Activated naive CD4-positive, alpha-beta T cell treated with anti-CD3 and anti-CD28 coated beads, Interleukin-2, amount 50 U/mL, for 72 hours (primary cell): Measurements from ENCODE around the gene CCNJL. TPM values are rescaled to one million over a fixed set of nuclear protein-coding genes. Genes with fewer than 3 reads are reported as not detected.

ENCODE experiments used
- ATAC-seq, 2 donors: fragments of 150-1000 bp; cut with Tn5 transposase; 2 replicates each; pipeline ENCODE4 v1.10.0; 2021; ENCODE audit warnings: mild to moderate bottlenecking in 2 of 2, moderate library complexity in 2 of 2
- DNase-seq, 2 donors: peaks; one replicate each; pipeline ENCODE4 v3.0.0; 2021 to 2022; ENCODE audit warnings: low spot score in 2 of 2
- H3K27ac Mint-ChIP-seq, 2 donors: one replicate each; pipeline ENCODE4 v1.8.0; 2022; ENCODE audit warnings: mild to moderate bottlenecking in 2 of 2, mixed read lengths in 2 of 2
- H3K36me3 Mint-ChIP-seq, 2 donors: one replicate each; pipeline ENCODE4 v1.8.0; 2022; ENCODE audit warnings: mixed read lengths in 2 of 2
- H3K9me3 Mint-ChIP-seq, 2 donors: one replicate each; pipeline ENCODE4 v1.8.0; 2022; ENCODE audit warnings: mixed read lengths in 2 of 2
- total RNA-seq, 2 donors: library from RNA; stranded (reverse); gene quantifications; one replicate each; pipeline ENCODE4 v1.2.3, GENCODE V29; 2022

Gene CCNJL
- total RNA-seq, 2 donors from 2014 or later, result 0.07 to 0.12 TPM

DNA sequence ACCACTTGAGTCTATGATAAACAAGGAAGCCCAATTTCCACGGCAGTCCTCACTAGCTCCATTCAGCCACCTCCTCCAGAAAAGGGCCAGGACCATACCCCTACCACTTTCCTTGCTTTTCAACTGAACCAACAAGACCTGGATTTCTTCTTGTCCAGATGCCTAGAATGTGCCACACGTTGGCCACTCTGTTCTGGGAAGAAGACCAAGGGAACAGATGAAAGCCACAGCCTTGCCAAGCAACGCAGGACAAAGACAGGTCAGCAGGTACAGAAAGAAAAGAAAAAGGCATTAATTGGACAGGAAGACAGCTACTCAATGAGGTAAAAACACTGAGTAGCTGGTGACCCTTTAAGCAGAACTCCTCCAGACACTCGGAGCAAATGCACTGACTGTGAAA is 2.2 kb downstream of the CCNJL start:
- DNase-seq (no peak), ATAC-seq (no peak)
- Mint-ChIP-seq H3K9me3 (no peaks in the 10 kb centered on the region), H3K27ac (no peak overlapping the region), H3K36me3 (peaks cover 5 to 7% of the 10 kb centered on the region in 2 donors)

DNA sequence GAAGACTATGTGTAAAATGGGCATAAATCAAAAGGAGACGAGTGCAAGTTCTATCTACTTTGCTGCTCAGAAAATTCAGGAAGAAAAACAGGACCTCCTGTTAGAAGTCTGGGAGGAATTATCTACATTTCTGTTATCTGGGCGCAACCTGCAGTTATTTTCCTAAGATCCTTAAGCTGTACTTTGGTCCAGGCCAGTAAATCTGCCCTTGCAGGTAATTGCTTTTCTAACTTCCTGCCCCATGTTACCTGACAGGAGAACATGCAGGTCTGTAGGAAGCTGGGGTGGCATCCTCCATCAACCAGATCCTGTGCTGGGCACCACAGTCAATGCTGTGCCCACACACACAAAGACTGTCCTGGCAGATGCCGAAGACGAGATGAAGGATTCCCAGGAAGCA is 5.7 kb downstream of the CCNJL start:
- DNase-seq (no peak), ATAC-seq (no peak)
- H3K36me3 Mint-ChIP-seq, result no peaks in the 10 kb centered on the region
- H3K27ac Mint-ChIP-seq, result no peak overlapping the region
- H3K9me3 Mint-ChIP-seq, result no peaks in the 10 kb centered on the region

DNA sequence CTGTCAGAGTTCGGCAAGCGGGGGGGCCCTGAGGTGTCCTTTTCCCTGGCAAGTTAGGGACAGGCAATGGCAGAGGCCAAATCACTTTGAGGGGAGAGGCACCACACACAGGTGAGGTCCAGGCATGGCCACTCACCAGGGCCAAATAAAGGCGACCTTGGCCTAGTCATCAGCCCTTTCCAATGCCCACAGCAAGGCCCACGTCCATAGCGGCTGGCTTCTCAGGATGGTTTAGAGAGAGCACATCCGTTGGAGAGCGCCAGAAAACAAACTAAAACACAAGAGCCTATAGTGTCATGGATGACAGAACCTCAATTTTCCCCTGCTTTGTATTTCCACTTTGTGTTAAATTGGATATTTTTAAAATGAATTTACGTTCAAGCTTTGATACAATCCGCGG is 7.0 kb downstream of the CCNJL start:
- DNase-seq (no peak), ATAC-seq (no peak)
- Mint-ChIP-seq H3K36me3 (no peaks in the 10 kb centered on the region), H3K27ac (no peak overlapping the region), H3K9me3 (no peaks in the 10 kb centered on the region)

DNA sequence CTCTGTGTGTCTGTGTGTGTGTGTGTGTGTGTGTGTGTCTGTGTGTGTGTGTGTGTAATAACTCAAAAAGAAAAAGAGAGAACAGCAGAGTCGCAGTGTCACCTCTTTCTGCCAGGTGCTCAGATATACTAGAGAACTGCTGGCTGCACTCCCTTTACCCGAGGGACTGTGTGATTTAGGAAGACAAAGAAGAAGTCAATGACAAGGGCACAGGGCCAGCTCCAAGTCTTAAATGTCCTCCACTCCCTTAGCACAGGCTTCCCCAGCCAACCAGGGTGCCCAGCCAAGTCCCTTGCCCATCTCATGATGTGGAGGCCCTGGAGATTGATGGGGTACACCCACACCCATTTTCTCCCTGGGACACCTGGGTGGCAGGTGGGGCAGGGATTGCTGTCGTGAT is 8.7 kb downstream of the CCNJL start:
- H3K27ac Mint-ChIP-seq, result no peak overlapping the region
- DNase-seq, result no peak
- H3K36me3 Mint-ChIP-seq, result no peaks in the 10 kb centered on the region
- no peak for ATAC-seq
- no peaks in the 10 kb centered on the region for H3K9me3 Mint-ChIP-seq

DNA sequence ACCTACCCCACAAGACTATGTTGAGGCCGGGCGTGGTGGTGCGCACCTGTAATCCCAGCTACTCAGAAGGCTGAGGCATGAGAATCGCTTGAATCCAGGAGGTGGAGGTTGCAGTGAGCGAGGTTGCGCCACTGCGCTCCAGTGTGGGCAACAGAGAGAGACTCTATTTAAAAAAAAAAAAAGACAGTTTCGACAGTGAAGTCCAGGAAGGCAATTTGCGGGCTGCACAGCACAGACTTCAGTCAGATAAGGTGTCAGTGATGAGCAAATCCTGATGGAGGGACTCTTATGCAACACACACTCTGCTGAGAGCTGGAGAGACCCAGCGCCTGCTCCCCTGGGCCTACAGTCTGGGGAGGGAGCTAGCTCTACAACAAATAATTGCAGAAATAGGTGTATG is 14.2 kb downstream of the CCNJL start:
- DNase-seq (no peak), ATAC-seq (no peak)
- Mint-ChIP-seq H3K36me3 (no peaks in the 10 kb centered on the region), H3K27ac (no peak overlapping the region), H3K9me3 (no peaks in the 10 kb centered on the region)

DNA sequence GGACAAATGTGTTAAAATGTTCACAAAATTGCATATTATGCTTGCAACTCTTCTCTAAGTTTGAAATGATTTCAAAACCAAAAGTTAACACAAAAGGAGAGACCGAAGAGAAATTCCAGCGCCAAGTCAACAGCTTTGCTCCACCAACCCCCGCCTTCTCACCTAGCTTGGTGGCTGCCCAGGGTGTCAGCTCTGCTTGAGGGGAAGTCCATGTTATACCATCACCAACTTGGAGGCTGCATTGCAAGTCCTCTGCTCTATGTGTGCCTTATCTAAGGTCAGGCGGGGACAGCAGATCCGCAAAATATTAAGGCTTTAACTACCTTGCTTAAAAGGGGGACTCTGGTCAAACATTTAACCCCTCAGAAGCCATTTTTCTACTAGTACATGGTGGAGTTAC is 14.6 kb downstream of the CCNJL start:
- Mint-ChIP-seq H3K27ac (no peak overlapping the region), H3K9me3 (no peaks in the 10 kb centered on the region), H3K36me3 (no peaks in the 10 kb centered on the region)
- DNase-seq, result no peak
- no peak for ATAC-seq

DNA sequence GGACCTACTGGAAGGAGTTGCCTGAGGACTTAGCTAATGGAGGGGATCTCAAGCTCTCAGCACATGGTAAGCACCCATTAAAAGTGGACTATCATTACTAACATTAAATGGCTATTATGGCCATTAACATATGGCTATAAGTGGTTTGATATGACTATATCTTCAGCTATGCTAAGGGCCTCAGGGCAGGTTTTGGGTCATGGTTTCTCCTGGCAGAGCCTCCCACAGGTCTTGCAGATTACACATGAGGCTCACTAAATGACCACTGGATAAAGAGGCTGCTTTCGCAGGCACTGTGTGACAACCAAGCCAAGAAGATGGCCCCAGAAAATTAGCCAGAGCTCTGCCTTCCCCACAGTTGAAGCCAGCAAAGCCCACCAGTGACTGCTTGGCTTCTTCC is 15.4 kb downstream of the CCNJL start:
- no peaks in the 10 kb centered on the region for H3K36me3 Mint-ChIP-seq
- H3K9me3 Mint-ChIP-seq, result no peaks in the 10 kb centered on the region
- no peak overlapping the region for H3K27ac Mint-ChIP-seq
- DNase-seq (no peak), ATAC-seq (no peak)

DNA sequence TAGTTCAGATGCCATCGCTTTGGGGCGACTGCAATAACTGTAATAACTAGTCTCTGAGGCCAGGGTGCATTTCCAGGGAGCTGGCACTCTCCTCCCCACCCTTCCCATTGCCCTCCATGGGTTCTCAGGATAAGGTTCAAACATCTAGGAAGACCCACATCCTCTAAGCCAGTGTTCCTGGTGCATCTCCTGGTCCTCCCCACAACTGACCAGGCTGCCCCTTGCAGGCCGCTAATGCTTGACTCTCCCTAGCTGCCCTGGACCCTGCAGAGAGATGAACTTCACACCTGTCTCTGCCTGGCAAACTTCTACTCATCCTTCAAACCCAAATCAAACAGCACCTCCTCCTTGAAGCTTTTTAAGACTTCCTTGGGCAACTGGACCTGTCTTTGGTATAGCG is 15.9 kb downstream of the CCNJL start:
- ATAC-seq (no peak), DNase-seq (no peak)
- Mint-ChIP-seq H3K9me3 (no peaks in the 10 kb centered on the region), H3K36me3 (no peaks in the 10 kb centered on the region), H3K27ac (no peak overlapping the region)

DNA sequence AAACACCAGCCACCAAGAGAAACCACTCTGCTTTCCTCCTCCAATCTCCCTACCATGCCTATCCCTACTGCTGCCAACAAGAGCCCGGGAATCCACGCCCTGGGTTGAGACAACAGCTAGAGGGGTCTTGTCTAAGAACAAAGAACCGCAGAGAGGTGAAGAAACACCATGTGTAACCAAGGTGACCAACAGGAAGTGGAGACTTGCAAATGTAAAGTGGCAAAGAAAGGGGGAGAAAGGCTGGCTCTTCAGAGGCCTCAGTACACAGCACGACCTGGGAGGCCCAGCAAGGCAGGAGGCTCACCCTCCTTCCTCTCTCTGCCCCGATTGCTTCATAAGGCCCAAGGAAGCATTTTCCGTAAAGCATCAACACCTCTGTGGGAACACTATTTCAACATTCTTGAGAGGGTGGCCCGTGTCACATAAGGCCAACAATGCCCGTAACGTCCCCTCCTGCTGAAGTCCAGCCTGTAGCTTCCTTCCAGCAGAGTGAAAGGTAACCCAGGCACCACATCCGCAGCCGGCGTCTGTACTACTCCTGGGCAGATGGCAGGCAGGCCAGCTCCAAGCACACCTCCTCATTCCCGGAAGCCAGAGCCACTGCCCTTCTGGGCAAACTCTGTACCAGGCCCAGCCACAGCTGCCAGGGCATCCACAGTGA is 18.3 kb downstream of the CCNJL start:
- Mint-ChIP-seq H3K36me3 (no peaks in the 10 kb centered on the region), H3K27ac (no peak overlapping the region), H3K9me3 (no peaks in the 10 kb centered on the region)
- ATAC-seq (no peak), DNase-seq (no peak)

DNA sequence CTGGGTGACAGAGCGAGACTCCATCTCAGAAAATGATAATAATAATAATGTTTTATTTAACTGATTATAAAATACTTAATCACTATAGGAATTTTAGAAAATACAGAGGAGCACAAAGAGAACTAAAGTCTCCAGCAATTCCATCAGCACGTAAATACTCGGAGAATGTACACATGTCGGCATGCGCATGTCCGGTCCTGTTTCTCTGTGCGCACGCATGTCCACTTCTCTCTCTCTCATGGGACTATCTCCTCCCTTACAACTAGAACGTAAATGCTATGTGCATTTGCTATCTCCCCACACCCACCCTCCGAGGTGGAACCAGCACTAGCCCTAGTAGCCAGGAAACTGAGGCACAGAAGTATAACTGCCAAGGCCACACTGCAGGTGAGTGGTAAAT is 19.0 kb downstream of the CCNJL start:
- ATAC-seq, result no peak
- Mint-ChIP-seq H3K9me3 (no peaks in the 10 kb centered on the region), H3K36me3 (no peaks in the 10 kb centered on the region), H3K27ac (no peak overlapping the region)
- DNase-seq, result no peak

DNA sequence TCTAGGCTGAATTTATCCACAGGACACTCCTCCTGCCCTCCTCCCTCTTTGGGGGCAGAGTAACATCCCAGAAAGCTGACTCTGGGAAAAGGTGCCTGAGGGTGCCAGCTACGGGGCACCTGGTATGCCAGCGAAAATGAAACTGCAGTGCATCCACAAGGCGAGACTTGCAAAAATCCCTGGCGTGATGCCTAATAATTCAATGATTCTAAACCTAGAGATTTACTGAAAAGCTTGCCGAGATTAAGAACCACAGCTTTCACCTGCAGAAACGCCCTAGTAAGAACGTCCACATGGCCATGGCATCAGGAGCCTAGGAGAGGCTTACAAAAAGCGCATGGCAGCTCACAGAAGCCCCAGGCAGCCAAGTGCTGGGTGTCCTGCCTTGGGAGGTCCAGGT is 20.9 kb downstream of the CCNJL start:
- DNase-seq (no peak), ATAC-seq (no peak)
- no peaks in the 10 kb centered on the region for H3K36me3 Mint-ChIP-seq
- no peaks in the 10 kb centered on the region for H3K9me3 Mint-ChIP-seq
- H3K27ac Mint-ChIP-seq, result no peak overlapping the region

DNA sequence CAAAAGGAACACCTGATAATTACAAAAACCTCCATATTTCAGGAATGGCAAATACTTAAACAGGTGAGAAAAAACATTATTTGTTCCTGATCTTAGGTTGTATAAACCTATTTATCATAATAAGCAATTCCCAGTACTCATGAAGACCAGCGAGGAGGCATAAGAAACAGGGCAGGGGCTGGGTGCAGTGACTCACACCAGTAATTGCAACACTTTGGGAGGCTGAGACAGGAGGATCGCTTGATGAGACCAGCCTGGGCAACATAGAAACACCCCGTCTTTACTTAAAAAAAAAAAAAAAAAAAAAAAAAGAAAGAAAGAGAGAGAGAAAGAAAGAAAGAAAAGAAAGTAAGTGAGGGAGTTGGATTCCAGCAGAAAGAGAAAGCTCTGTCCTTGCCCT is 21.6 kb downstream of the CCNJL start:
- ATAC-seq (no peak), DNase-seq (no peak)
- H3K36me3 Mint-ChIP-seq, result no peaks in the 10 kb centered on the region
- H3K27ac Mint-ChIP-seq, result no peak overlapping the region
- no peaks in the 10 kb centered on the region for H3K9me3 Mint-ChIP-seq

DNA sequence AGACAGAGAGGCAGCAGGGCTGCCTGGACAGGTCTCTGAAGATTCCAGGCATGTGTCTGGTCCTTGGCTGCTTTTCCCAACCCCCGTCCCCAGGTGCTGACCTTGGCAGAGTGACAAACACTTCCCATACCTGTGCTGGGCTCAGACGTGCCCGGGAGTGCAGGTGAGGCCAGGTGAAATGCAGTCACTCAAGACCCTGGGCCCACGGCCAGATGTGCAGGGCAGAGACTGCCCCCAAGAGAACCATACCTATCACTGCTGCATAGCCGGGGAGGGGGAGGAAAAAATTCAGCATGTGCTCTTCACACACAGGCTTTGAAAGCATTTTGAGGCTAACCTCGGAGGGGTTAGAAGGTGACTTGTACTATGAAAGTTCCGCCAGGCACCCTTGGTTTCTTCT is 22.6 kb downstream of the CCNJL start:
- no peak for DNase-seq
- no peak for ATAC-seq
- H3K27ac Mint-ChIP-seq, result no peak overlapping the region
- no peaks in the 10 kb centered on the region for H3K36me3 Mint-ChIP-seq
- H3K9me3 Mint-ChIP-seq, result no peaks in the 10 kb centered on the region

DNA sequence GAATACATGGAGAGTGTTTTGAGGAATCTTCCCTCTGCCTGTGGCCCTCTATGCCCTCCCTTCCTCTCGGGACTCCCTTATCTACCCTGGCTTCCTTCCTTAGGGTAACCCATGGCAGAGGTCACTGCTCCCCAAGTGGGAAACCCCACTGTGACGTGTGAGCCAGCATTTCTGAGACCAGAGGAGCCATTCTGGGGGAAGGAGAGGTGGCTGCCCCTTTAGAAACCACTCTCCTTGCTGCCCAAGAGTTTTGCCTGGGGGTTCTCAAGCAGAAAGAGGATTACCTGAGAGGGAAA is 23.1 kb downstream of the CCNJL start:
- ATAC-seq (no peak), DNase-seq (no peak)
- H3K9me3 Mint-ChIP-seq, result no peaks in the 10 kb centered on the region
- no peak overlapping the region for H3K27ac Mint-ChIP-seq
- no peaks in the 10 kb centered on the region for H3K36me3 Mint-ChIP-seq

DNA sequence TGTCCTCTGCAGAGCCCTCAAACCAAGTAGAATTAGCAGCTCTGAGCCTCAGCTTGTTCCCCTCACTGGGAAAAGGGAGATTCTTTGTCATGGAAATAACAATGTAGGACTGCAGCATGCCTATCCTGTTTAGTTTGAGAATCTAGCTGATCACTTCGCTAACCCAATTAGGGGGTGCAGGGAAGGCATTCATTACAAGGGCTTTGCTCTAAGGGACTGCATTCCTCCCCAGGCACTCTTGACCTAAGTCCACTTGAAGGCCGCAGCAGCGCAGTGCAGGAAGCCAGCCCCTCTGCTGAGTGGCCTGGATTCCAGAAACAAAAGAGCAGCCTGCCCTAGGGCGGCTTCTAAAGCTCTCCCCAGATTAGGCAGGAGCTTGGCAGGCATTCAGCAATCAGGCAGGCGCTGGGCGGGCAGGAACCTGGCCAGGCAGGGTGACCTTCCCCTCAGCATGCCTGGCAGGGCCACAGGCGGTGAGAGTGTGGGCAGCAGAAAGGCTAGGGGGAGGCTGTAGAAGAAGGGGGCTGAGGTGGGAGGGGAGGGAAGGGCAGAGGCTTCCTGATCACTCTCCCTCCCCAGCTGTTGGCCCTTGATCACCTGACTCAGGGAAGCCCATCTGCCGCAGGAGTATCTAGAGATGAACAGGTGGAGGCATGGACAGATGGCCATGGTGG is 24.8 kb downstream of the CCNJL start:
- DNase-seq (no peak), ATAC-seq (no peak)
- Mint-ChIP-seq H3K36me3 (no peaks in the 10 kb centered on the region), H3K27ac (no peak overlapping the region), H3K9me3 (no peaks in the 10 kb centered on the region)

DNA sequence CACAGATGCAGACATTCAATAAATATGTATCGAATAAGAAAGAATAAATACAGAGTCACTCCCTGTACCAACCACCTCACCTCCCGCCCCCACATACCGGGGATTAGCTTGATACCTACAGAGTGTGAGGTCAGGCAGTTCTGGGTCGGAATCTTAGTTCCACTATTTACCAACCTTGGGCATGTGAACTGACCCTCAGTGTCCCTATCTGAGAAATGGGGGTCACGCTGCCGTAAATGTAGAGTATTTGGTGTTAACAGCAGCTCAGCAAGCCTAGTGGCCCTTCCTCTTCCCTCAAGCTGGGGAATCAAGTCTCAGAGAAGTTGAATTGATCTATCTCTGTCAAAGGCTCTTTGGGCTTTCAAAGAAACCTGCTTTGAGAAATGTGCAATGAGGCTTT is 25.4 kb downstream of the CCNJL start:
- DNase-seq, result no peak
- Mint-ChIP-seq H3K9me3 (no peaks in the 10 kb centered on the region), H3K36me3 (no peaks in the 10 kb centered on the region), H3K27ac (peak overlapping the region in 1 of 2 donors; percentile 17)
- no peak for ATAC-seq

DNA sequence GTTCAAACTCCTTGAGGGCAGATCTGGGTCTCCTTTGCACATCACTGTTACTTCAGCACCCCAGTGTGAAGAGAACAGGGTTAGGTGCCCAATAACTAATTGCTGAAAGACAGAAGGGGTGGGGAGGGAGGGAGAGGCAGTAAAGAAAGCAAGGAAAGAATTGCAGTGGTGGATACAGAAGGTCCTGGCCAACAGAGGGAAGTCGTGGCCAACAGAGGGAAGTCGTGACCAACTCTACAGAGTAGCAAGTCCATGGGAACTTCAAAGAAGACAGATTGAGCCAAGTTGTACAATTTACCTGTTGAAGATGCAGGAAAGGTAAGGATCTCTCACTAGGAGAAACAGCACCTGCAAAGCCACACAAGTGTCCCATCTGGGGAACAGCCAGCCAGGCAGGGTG is 27.0 kb downstream of the CCNJL start:
- Mint-ChIP-seq H3K27ac (no peak overlapping the region), H3K9me3 (no peaks in the 10 kb centered on the region), H3K36me3 (no peaks in the 10 kb centered on the region)
- ATAC-seq (no peak), DNase-seq (no peak)

DNA sequence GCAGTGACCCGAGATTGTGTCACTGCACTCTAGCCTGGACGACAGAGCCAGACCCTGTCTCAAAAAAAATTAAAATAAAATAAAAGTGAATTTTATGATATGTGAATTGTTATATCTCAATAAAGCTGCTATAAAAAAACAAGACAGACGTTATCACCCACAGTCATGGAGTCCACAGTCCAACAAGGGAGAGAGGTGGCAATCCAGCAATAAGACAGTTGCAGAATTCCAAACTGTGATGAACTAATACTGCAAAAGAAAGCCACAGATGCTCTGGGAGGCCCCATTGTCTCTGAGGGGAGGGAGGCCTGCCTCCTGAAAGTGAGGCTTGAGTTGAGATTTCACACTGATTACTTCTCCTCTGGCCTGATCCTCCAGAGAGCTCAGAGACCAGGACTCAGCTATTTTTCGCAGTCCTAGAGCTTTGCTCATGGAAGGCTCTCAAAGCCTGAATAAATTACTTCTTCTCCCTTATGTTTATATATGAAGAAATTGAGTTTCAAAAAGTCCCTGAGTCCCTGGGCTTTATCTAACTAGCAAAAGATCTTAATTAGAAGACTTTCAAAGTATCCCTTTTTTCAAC is 28.0 kb downstream of the CCNJL start:
- no peak for ATAC-seq
- H3K27ac Mint-ChIP-seq, result no peak overlapping the region
- no peak for DNase-seq
- H3K9me3 Mint-ChIP-seq, result no peaks in the 10 kb centered on the region
- no peaks in the 10 kb centered on the region for H3K36me3 Mint-ChIP-seq
